Peyer's patch (tissue), 4 donors: Measurements from ENCODE around the gene PPP1R12B. TPM values are rescaled to one million over a fixed set of nuclear protein-coding genes. Genes with fewer than 3 reads are reported as not detected.

Experiments used
- DNase-seq, 3 donors: peaks; one replicate each; pipeline ENCODE4 v3.0.0-alpha.2; 2017 to 2019
- H3K27ac ChIP-seq, 4 donors: fragments of 200-600 bp; sonication (generic); one replicate each; pipeline ENCODE4 v1.5.1; 2016 to 2019
- H3K27me3 ChIP-seq, 2 donors: fragments of 200-600 bp; sonication (generic); one replicate each; pipeline ENCODE4 v1.5.1; 2019
- H3K36me3 ChIP-seq, 3 donors: fragments of 200-600 bp; sonication (generic); one replicate each; pipeline ENCODE4 v1.5.1; 2016 to 2019
- H3K4me1 ChIP-seq, 4 donors: fragments of 200-600 bp; sonication (generic); one replicate each; pipeline ENCODE4 v1.5.1; 2016 to 2019
- H3K4me3 ChIP-seq, 4 donors: fragments of 200-600 bp; sonication (generic); 1 replicate in 3 of 4; 2 replicates in 1 of 4; pipeline ENCODE4 v1.5.1; 2016 to 2019; ENCODE audit warnings: mild to moderate bottlenecking in 1 of 4
- H3K9me3 ChIP-seq, 4 donors: fragments of 200-600 bp; sonication (generic); one replicate each; pipeline ENCODE4 v1.5.1; 2016 to 2019; ENCODE audit warnings: mild to moderate bottlenecking in 1 of 4
- CTCF ChIP-seq, 6 experiments: fragments of 450-650 bp in 4 of 6; fragments of 200-600 bp in 2 of 6; sonication (generic) in 1 of 6; IDR thresholded peaks; one replicate each; pipeline ENCODE4 v1.5.1; 2017 to 2019; ENCODE audit warnings: antibody characterized with exemption in 6 of 6, mild to moderate bottlenecking in 3 of 6, moderate library complexity in 1 of 6
- POLR2A ChIP-seq, 2 donors: fragments of 450-650 bp; IDR thresholded peaks; one replicate each; pipeline ENCODE4 v1.5.1; 2017; ENCODE audit warnings: antibody characterized with exemption in 2 of 2, mild to moderate bottlenecking in 2 of 2, moderate library complexity in 2 of 2
- total RNA-seq, 4 donors: library from RNA; depleted of rRNA; stranded (reverse); fragments of >200 nt; gene quantifications; one replicate each; pipeline ENCODE4 v1.1.0, GENCODE V29; 2016

Gene PPP1R12B
- total RNA-seq, 4 donors from 2014 or later = 33.1 to 131 (median 90.8) TPM

- Histone ChIP-seq H3K4me3 (no peak overlapping the region), H3K4me1 (peaks cover 0 to 25% (median 2%) of the 10 kb centered on the region in 4 donors), H3K9me3 (no peaks in the 10 kb centered on the region), H3K27ac (peak overlapping the region in 2 of 4 donors; percentile 11 to 53), H3K36me3 (peaks cover 0 to 43% (median 0%) of the 10 kb centered on the region in 3 donors), H3K27me3 (no peaks in the 10 kb centered on the region)
- DNase-seq = peak in 1 of 3 donors; percentile 37
- TF ChIP-seq CTCF (IDR thresholded peaks at IDR 0.05) = no peak
- no peak for TF ChIP-seq POLR2A (IDR thresholded peaks at IDR 0.05)
Measured at GRCh38 chr1:202565890-202566602, 217.5 kb downstream of the PPP1R12B start.

- Histone ChIP-seq H3K9me3 (no peaks in the 10 kb centered on the region), H3K27me3 (no peaks in the 10 kb centered on the region), H3K4me3 (no peak overlapping the region), H3K36me3 (peaks cover 0 to 51% (median 0%) of the 10 kb centered on the region in 3 donors), H3K27ac (peak overlapping the region in 2 of 4 donors; percentile 48 to 53), H3K4me1 (peaks cover 0 to 25% (median 2%) of the 10 kb centered on the region in 4 donors)
- TF ChIP-seq CTCF (IDR thresholded peaks at IDR 0.05) (no peak), POLR2A (IDR thresholded peaks at IDR 0.05) (no peak)
- DNase-seq = no peak
Measured at GRCh38 chr1:202567738-202568137, 219.2 kb downstream of the PPP1R12B start.

GRCh38 chr1:202568410-202568809, 219.9 kb downstream of the PPP1R12B start:
- Histone ChIP-seq H3K27me3 (no peaks in the 10 kb centered on the region), H3K27ac (peak overlapping the region in 2 of 4 donors; percentile 48 to 53), H3K36me3 (peaks cover 0 to 48% (median 0%) of the 10 kb centered on the region in 3 donors), H3K4me3 (no peak overlapping the region), H3K9me3 (no peaks in the 10 kb centered on the region), H3K4me1 (peaks cover 0 to 25% (median 2%) of the 10 kb centered on the region in 4 donors)
- DNase-seq = no peak
- TF ChIP-seq POLR2A (IDR thresholded peaks at IDR 0.05) (no peak), CTCF (IDR thresholded peaks at IDR 0.05) (no peak)

GRCh38 chr1:202568826-202569225, 220.3 kb downstream of the PPP1R12B start:
- DNase-seq = peak in 1 of 3 donors; percentile 68
- peaks cover 0 to 46% (median 0%) of the 10 kb centered on the region in 3 donors for H3K36me3 ChIP-seq
- H3K27me3 ChIP-seq = no peaks in the 10 kb centered on the region
- peaks cover 0 to 25% (median 2%) of the 10 kb centered on the region in 4 donors for H3K4me1 ChIP-seq
- no peak overlapping the region for H3K4me3 ChIP-seq
- peak overlapping the region in 2 of 4 donors; percentile 38 to 53 for H3K27ac ChIP-seq
- TF ChIP-seq CTCF (IDR thresholded peaks at IDR 0.05) = no peak
- H3K9me3 ChIP-seq = no peaks in the 10 kb centered on the region

GRCh38 chr1:202569393-202570322, 221.2 kb downstream of the PPP1R12B start:
- Histone ChIP-seq H3K27me3 (no peaks in the 10 kb centered on the region), H3K27ac (peak overlapping the region in 2 of 4 donors; percentile 5 to 38)

More at GRCh38 chr1:202569393-202570322, 221.2 kb downstream of the PPP1R12B start:
- Histone ChIP-seq H3K4me3 (no peak overlapping the region), H3K4me1 (peaks cover 0 to 25% (median 2%) of the 10 kb centered on the region in 4 donors), H3K36me3 (peaks cover 0 to 38% (median 0%) of the 10 kb centered on the region in 3 donors), H3K9me3 (no peaks in the 10 kb centered on the region)
- no peak for DNase-seq
- no peak for TF ChIP-seq CTCF (IDR thresholded peaks at IDR 0.05)
- TF ChIP-seq POLR2A (IDR thresholded peaks at IDR 0.05) = no peak
